Measurements from ENCODE around the gene DHX8. TPM values are rescaled to one million over a fixed set of nuclear protein-coding genes. Genes with fewer than 3 reads are reported as not detected.

DHX8 gene
- total RNA-seq, 1 donor from 2014 or later: 71.9 TPM

DNA sequence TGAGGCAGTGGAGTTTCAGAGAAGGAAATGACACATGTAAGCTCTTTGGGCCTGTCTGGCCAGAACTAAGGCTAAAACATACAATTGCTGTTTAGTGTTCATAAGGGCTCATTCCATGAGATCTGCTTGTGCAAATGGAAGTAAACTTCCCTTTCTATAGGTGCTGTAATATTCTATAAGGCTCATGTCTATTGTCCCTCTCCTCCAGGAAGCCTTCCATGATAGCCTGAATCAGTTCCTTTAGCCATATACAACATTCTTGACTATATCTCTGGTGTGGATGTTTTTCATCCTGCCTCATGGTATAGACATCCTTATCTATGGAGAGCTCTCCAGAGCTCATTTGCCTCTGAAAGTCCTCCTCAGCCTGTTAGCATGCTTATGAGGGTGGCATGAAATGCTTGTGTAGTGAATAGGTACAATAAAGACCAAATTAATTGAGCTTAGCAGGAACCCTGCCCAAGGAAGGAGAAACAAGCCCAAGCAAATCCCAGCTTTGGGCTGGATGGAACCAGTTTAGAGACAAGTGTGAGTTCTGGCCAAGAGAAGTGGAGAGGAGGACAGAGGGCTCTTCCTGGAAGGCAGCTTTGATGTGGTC, 64.0 kb downstream of the DHX8 start:
- Mint-ChIP-seq H3K27ac (ENCODE audit: unreplicated experiment) (no peak overlapping the region), H3K36me3 (ENCODE audit: unreplicated experiment) (no peaks in the 10 kb centered on the region), H3K4me1 (ENCODE audit: low read depth, unreplicated experiment) (peaks cover 7% of the 10 kb centered on the region), H3K4me3 (ENCODE audit: unreplicated experiment) (no peak overlapping the region), H3K9me3 (ENCODE audit: unreplicated experiment) (peaks cover 8% of the 10 kb centered on the region), H3K27me3 (ENCODE audit: unreplicated experiment) (peaks cover 28% of the 10 kb centered on the region)
- TF ChIP-seq, protein P1, sequence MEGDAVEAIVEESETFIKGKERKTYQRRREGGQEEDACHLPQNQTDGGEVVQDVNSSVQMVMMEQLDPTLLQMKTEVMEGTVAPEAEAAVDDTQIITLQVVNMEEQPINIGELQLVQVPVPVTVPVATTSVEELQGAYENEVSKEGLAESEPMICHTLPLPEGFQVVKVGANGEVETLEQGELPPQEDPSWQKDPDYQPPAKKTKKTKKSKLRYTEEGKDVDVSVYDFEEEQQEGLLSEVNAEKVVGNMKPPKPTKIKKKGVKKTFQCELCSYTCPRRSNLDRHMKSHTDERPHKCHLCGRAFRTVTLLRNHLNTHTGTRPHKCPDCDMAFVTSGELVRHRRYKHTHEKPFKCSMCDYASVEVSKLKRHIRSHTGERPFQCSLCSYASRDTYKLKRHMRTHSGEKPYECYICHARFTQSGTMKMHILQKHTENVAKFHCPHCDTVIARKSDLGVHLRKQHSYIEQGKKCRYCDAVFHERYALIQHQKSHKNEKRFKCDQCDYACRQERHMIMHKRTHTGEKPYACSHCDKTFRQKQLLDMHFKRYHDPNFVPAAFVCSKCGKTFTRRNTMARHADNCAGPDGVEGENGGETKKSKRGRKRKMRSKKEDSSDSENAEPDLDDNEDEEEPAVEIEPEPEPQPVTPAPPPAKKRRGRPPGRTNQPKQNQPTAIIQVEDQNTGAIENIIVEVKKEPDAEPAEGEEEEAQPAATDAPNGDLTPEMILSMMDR (IDR thresholded peaks at IDR 0.05; ENCODE audit: partially characterized antibody, unreplicated experiment): no peak
- DNase-seq: no peak

DNA sequence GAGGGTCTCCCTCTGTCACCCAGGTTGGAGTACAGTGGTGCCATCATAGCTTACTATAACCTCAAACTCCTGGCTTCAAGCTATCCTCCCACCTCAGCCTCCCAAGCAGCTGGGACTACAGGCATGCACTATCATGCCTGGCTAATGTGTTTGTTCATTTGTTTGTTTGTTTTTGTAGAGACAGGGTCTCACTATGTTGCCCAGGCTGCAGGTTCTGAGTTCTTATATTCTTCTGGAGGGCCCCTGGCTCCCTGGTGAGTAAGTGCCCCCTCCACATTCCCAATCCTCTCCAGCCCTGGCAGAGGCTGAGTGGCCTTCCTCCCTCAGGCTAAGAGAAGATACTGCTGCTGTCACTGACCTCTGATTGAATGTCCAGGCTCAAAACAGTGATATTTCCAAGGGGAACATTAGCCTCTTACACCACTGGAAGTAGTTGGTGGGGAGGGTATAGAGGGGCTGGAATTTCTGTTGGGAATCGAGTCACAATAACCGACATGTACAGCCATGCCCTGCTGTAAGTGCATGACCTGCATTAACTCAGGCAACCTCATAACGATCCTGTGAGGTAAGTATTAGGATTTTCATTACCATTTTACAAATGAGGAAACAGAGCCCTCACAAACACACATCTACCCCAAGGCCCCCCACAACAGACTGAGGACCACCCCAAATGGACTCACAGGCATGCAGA, 65.1 kb downstream of the DHX8 start:
- H3K27ac Mint-ChIP-seq (ENCODE audit: unreplicated experiment): no peak overlapping the region
- H3K4me3 Mint-ChIP-seq (ENCODE audit: unreplicated experiment): no peak overlapping the region
- no peak for DNase-seq
- H3K27me3 Mint-ChIP-seq (ENCODE audit: unreplicated experiment): peaks cover 21% of the 10 kb centered on the region
- H3K4me1 Mint-ChIP-seq (ENCODE audit: low read depth, unreplicated experiment): peaks cover 7% of the 10 kb centered on the region
- peaks cover 7% of the 10 kb centered on the region for H3K9me3 Mint-ChIP-seq (ENCODE audit: unreplicated experiment)
- no peaks in the 10 kb centered on the region for H3K36me3 Mint-ChIP-seq (ENCODE audit: unreplicated experiment)
- TF ChIP-seq, protein P1 (IDR thresholded peaks at IDR 0.05; ENCODE audit: partially characterized antibody, unreplicated experiment): no peak

DNA sequence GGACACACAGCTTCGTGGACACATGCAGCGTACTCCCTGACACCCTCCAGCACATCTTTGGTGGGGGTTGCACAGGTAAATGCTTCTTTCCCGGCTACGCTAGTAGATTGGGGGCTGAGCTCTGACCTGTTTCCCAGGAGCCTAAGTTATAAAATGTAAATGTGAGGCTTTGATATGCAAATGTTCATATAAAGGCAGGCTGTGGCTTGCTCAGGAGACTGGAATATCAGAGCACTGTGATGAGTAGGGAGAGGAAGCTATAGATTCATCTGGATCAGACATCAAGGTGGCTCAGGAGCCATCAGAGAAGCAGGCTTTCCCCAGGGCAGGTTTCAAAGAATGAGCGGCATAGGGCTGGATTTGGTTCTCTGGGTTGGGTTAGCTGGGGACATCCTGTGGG, 65.7 kb downstream of the DHX8 start:
- H3K4me1 Mint-ChIP-seq (ENCODE audit: low read depth, unreplicated experiment): peaks cover 7% of the 10 kb centered on the region

DNA sequence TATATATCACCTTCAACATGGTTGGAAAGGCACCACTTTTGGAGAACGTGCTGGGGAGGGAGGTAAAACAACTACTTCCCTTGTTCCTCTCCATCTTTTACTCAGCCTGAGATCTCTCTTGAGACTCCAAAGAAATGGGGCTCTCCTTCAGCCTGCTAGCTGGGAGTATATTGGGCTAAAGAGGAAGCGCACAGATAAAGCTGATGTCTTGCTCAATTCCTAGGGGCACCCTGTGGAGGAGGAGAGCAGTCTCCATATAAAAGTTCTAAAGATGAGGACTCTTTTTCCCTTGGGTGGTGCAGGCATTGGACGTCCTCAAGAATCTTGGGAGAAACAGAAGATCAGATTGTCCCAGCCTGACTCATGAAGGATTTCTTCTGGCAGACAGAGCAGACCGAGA, 67.0 kb downstream of the DHX8 start:
- H3K9me3 Mint-ChIP-seq (ENCODE audit: unreplicated experiment): peaks cover 2% of the 10 kb centered on the region
- H3K27me3 Mint-ChIP-seq (ENCODE audit: unreplicated experiment): peaks cover 14% of the 10 kb centered on the region
- H3K4me3 Mint-ChIP-seq (ENCODE audit: unreplicated experiment): no peak overlapping the region
- H3K4me1 Mint-ChIP-seq (ENCODE audit: low read depth, unreplicated experiment): peaks cover 5% of the 10 kb centered on the region
- H3K36me3 Mint-ChIP-seq (ENCODE audit: unreplicated experiment): no peaks in the 10 kb centered on the region
- H3K27ac Mint-ChIP-seq (ENCODE audit: unreplicated experiment): no peak overlapping the region
- TF ChIP-seq, protein P1 (IDR thresholded peaks at IDR 0.05; ENCODE audit: partially characterized antibody, unreplicated experiment): no peak
- DNase-seq: no peak

More for the DNA sequence above, 65.7 kb downstream of the DHX8 start:
- no peaks in the 10 kb centered on the region for H3K36me3 Mint-ChIP-seq (ENCODE audit: unreplicated experiment)
- TF ChIP-seq, protein P1 (IDR thresholded peaks at IDR 0.05; ENCODE audit: partially characterized antibody, unreplicated experiment): no peak
- no peak overlapping the region for H3K4me3 Mint-ChIP-seq (ENCODE audit: unreplicated experiment)
- H3K9me3 Mint-ChIP-seq (ENCODE audit: unreplicated experiment): peaks cover 2% of the 10 kb centered on the region
- no peak for DNase-seq
- peaks cover 20% of the 10 kb centered on the region for H3K27me3 Mint-ChIP-seq (ENCODE audit: unreplicated experiment)
- H3K27ac Mint-ChIP-seq (ENCODE audit: unreplicated experiment): no peak overlapping the region

DNA sequence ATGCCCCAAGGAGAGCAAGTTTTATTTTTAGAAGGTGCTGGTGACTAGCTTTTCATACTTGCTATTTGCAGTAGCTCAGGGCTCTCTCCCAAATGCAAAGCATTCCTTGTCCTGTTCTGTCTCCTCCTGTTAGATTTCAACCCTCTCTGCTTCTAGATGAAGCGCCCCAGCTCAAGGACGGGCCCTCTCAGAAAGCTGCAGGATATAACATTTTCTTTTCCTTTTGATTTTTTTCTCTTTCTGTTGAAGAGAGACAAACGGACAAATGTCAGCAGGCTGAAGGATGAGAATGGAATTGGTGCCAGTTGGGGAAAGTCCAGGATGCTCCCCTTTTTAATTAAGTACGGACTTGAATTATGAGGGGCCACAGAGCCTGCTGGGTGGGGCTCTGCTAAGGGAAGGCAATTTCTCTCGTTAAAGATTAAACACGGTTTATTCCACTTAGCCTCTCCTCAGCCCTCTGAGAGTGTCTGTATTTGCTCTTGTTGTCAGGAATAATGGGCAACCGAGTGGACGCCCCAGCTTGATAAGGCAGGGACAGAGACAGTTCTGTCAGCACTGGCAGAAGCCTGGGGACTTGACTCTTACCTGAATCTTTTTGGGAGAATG, 68.6 kb downstream of the DHX8 start:
- Mint-ChIP-seq H3K27ac (ENCODE audit: unreplicated experiment) (no peak overlapping the region), H3K4me3 (ENCODE audit: unreplicated experiment) (no peak overlapping the region), H3K4me1 (ENCODE audit: low read depth, unreplicated experiment) (no peaks in the 10 kb centered on the region), H3K36me3 (ENCODE audit: unreplicated experiment) (no peaks in the 10 kb centered on the region), H3K9me3 (ENCODE audit: unreplicated experiment) (peaks cover 2% of the 10 kb centered on the region), H3K27me3 (ENCODE audit: unreplicated experiment) (peaks cover 5% of the 10 kb centered on the region)
- TF ChIP-seq, protein P1 (IDR thresholded peaks at IDR 0.05; ENCODE audit: partially characterized antibody, unreplicated experiment): no peak
- no peak for DNase-seq
